Measurements from ENCODE around the gene RBM33.

RBM33 gene

GRCh38 chr7:155644178-155644970 is at the start of gene RBM33:
TSS of gene RBM33 (plus strand) at chr7:155644661. CDS start at chr7:155644877, 216 bp downstream.
- H3K9ac ChIP-seq (ENCODE audit: low read length) = peak within 1 kb of the TSS; percentile 99
- peaks cover 42% of the 10 kb centered on the region for H3K36me3 ChIP-seq (ENCODE audit: control insufficient read depth, insufficient read depth, low read length, severe bottlenecking)
- H3K4me3 ChIP-seq (ENCODE audit: low read length) = peak within 1 kb of the TSS; percentile 98
- peaks cover 24% of the 10 kb centered on the region for H3K9me3 ChIP-seq (ENCODE audit: control insufficient read depth, low read length)
- H3K27me3 ChIP-seq (replicated peaks; ENCODE audit: control insufficient read depth, insufficient read depth, low read length) = no peaks in the 10 kb centered on the region
- DNase-seq (ENCODE audit: low read depth) = peak; percentile 86
- peaks cover 11% of the 10 kb centered on the region for H3K4me1 ChIP-seq (ENCODE audit: control insufficient read depth, insufficient read depth, low read length)

GRCh38 chr7:155594961-155595366 is 49.5 kb upstream of the RBM33 start:
- Histone ChIP-seq H3K36me3 (ENCODE audit: control insufficient read depth, insufficient read depth, low read length, severe bottlenecking) (no peaks in the 10 kb centered on the region), H3K9me3 (ENCODE audit: control insufficient read depth, low read length) (no peaks in the 10 kb centered on the region), H3K9ac (ENCODE audit: low read length) (no peak overlapping the region), H3K4me1 (ENCODE audit: control insufficient read depth, insufficient read depth, low read length) (peaks cover 11% of the 10 kb centered on the region), H3K27me3 (replicated peaks; ENCODE audit: control insufficient read depth, insufficient read depth, low read length) (peaks cover 17% of the 10 kb centered on the region), H3K4me3 (ENCODE audit: low read length) (no peak overlapping the region)
- no peak for DNase-seq (ENCODE audit: low read depth)

GRCh38 chr7:155597753-155598140 is 46.7 kb upstream of the RBM33 start:
- H3K27me3 ChIP-seq (replicated peaks; ENCODE audit: control insufficient read depth, insufficient read depth, low read length) = peaks cover 16% of the 10 kb centered on the region
- H3K9ac ChIP-seq (ENCODE audit: low read length) = no peak overlapping the region
- peaks cover 11% of the 10 kb centered on the region for H3K4me1 ChIP-seq (ENCODE audit: control insufficient read depth, insufficient read depth, low read length)
- DNase-seq (ENCODE audit: low read depth) = no peak
- H3K36me3 ChIP-seq (ENCODE audit: control insufficient read depth, insufficient read depth, low read length, severe bottlenecking) = no peaks in the 10 kb centered on the region
- no peak overlapping the region for H3K4me3 ChIP-seq (ENCODE audit: low read length)
- H3K9me3 ChIP-seq (ENCODE audit: control insufficient read depth, low read length) = no peaks in the 10 kb centered on the region

- no peaks in the 10 kb centered on the region for H3K9me3 ChIP-seq (ENCODE audit: control insufficient read depth, low read length)
- peak; percentile 94 for DNase-seq (ENCODE audit: low read depth)
- H3K27me3 ChIP-seq (replicated peaks; ENCODE audit: control insufficient read depth, insufficient read depth, low read length) = peaks cover 27% of the 10 kb centered on the region
- no peak overlapping the region for H3K4me3 ChIP-seq (ENCODE audit: low read length)
- H3K36me3 ChIP-seq (ENCODE audit: control insufficient read depth, insufficient read depth, low read length, severe bottlenecking) = no peaks in the 10 kb centered on the region
- H3K4me1 ChIP-seq (ENCODE audit: control insufficient read depth, insufficient read depth, low read length) = peaks cover 11% of the 10 kb centered on the region
- H3K9ac ChIP-seq (ENCODE audit: low read length) = no peak overlapping the region
Observed at GRCh38 chr7:155598810-155599210, 45.7 kb upstream of the RBM33 start.

DNA sequence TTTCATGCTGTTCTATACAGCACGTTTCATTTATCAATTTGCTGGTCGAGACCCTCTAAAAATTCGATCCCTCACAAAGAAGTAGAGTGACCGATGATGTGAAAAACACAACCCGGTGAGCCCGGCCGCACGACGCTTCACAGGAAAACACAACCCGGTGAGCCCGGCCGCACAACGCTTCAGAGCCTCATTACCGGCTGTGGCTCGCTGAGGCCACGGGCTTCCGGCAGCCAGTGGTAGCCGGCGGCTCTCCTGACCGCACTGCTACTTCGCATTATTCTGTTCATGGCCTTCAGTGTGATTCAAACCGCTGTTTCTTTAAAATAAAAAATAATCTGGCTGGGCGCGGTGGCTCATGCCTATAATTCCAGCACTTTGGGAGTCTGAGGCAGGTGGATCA is 42.3 kb upstream of the RBM33 start:
- H3K4me3 ChIP-seq (ENCODE audit: low read length) = no peak overlapping the region
- no peak for DNase-seq (ENCODE audit: low read depth)

DNA sequence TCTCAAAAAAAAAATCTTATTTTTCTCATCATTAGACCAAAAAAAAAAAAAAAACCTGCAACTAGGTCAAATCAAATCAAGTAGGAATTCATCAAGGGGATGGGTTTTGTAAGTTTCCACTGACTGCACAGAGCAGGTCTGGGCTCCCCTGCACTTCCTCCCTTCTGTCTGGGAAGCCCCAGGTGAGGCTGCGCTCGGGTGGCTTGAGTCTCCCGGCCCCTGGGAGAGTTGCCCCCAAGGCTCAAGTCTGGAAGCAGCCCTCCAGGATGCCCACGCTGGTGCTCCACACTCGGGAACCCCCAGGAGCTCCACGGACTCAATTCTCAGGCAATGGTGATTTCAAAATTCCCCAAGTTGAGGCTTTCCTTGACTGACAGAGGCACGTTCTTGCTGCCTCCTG is 41.7 kb upstream of the RBM33 start:
- H3K9ac ChIP-seq (ENCODE audit: low read length) = no peak overlapping the region
- no peak overlapping the region for H3K4me3 ChIP-seq (ENCODE audit: low read length)
- H3K27me3 ChIP-seq (replicated peaks; ENCODE audit: control insufficient read depth, insufficient read depth, low read length) = peaks cover 31% of the 10 kb centered on the region
- H3K36me3 ChIP-seq (ENCODE audit: control insufficient read depth, insufficient read depth, low read length, severe bottlenecking) = no peaks in the 10 kb centered on the region
- no peaks in the 10 kb centered on the region for H3K9me3 ChIP-seq (ENCODE audit: control insufficient read depth, low read length)
- peaks cover 5% of the 10 kb centered on the region for H3K4me1 ChIP-seq (ENCODE audit: control insufficient read depth, insufficient read depth, low read length)
- no peak for DNase-seq (ENCODE audit: low read depth)

More for the DNA sequence above, 42.3 kb upstream of the RBM33 start:
- Histone ChIP-seq H3K9ac (ENCODE audit: low read length) (no peak overlapping the region), H3K27me3 (replicated peaks; ENCODE audit: control insufficient read depth, insufficient read depth, low read length) (peaks cover 31% of the 10 kb centered on the region), H3K4me1 (ENCODE audit: control insufficient read depth, insufficient read depth, low read length) (peaks cover 11% of the 10 kb centered on the region), H3K9me3 (ENCODE audit: control insufficient read depth, low read length) (no peaks in the 10 kb centered on the region), H3K36me3 (ENCODE audit: control insufficient read depth, insufficient read depth, low read length, severe bottlenecking) (no peaks in the 10 kb centered on the region)

- H3K27me3 ChIP-seq (replicated peaks; ENCODE audit: control insufficient read depth, insufficient read depth, low read length) = peaks cover 31% of the 10 kb centered on the region
- no peaks in the 10 kb centered on the region for H3K36me3 ChIP-seq (ENCODE audit: control insufficient read depth, insufficient read depth, low read length, severe bottlenecking)
- H3K4me1 ChIP-seq (ENCODE audit: control insufficient read depth, insufficient read depth, low read length) = no peaks in the 10 kb centered on the region
- H3K4me3 ChIP-seq (ENCODE audit: low read length) = no peak overlapping the region
- no peaks in the 10 kb centered on the region for H3K9me3 ChIP-seq (ENCODE audit: control insufficient read depth, low read length)
- DNase-seq (ENCODE audit: low read depth) = no peak
- no peak overlapping the region for H3K9ac ChIP-seq (ENCODE audit: low read length)
Observed at GRCh38 chr7:155603205-155603857, 41.1 kb upstream of the RBM33 start.

DNA sequence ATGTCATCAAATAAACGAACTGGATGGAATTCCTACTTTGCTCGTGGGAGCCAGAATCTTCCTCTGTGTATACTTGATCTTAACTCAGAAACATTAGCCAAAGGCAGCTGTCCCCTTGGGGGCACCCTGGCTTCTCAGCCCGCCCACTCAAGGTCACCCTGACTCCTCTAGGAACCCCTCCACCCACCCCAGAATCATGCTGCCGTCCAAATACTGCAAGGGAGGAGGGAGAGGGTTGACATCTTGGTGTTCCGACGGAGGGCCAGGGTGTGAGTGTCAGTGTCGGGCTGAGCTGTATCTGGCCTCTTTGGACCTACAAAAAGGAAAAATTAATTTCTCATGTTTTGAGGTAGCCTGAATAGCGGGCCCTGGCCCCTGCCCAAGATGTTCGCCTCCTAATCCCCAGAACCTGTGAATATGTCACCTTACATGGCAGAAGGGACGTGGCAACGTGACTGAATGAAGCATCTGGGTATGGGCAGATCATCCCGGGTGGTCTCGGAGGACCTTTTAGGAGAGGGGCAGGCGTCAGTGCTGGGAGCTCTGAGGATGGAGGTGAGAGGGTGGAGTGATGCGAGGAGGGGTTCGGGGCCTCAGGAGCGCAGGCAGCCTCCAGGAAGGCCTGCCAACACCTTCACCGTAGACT is 40.5 kb upstream of the RBM33 start:
- Histone ChIP-seq H3K9ac (ENCODE audit: low read length) (no peak overlapping the region), H3K27me3 (replicated peaks; ENCODE audit: control insufficient read depth, insufficient read depth, low read length) (peaks cover 31% of the 10 kb centered on the region), H3K36me3 (ENCODE audit: control insufficient read depth, insufficient read depth, low read length, severe bottlenecking) (no peaks in the 10 kb centered on the region), H3K4me1 (ENCODE audit: control insufficient read depth, insufficient read depth, low read length) (no peaks in the 10 kb centered on the region), H3K9me3 (ENCODE audit: control insufficient read depth, low read length) (no peaks in the 10 kb centered on the region), H3K4me3 (ENCODE audit: low read length) (no peak overlapping the region)
- no peak for DNase-seq (ENCODE audit: low read depth)

- Histone ChIP-seq H3K4me1 (ENCODE audit: control insufficient read depth, insufficient read depth, low read length) (no peaks in the 10 kb centered on the region), H3K9me3 (ENCODE audit: control insufficient read depth, low read length) (no peaks in the 10 kb centered on the region), H3K36me3 (ENCODE audit: control insufficient read depth, insufficient read depth, low read length, severe bottlenecking) (no peaks in the 10 kb centered on the region), H3K27me3 (replicated peaks; ENCODE audit: control insufficient read depth, insufficient read depth, low read length) (peaks cover 30% of the 10 kb centered on the region), H3K4me3 (ENCODE audit: low read length) (no peak overlapping the region), H3K9ac (ENCODE audit: low read length) (no peak overlapping the region)
- DNase-seq (ENCODE audit: low read depth) = no peak
Observed at GRCh38 chr7:155604504-155604997, 39.9 kb upstream of the RBM33 start.

- no peaks in the 10 kb centered on the region for H3K9me3 ChIP-seq (ENCODE audit: control insufficient read depth, low read length)
- peaks cover 10% of the 10 kb centered on the region for H3K27me3 ChIP-seq (replicated peaks; ENCODE audit: control insufficient read depth, insufficient read depth, low read length)
- H3K9ac ChIP-seq (ENCODE audit: low read length) = no peak overlapping the region
- H3K4me1 ChIP-seq (ENCODE audit: control insufficient read depth, insufficient read depth, low read length) = no peaks in the 10 kb centered on the region
- H3K4me3 ChIP-seq (ENCODE audit: low read length) = no peak overlapping the region
- no peak for DNase-seq (ENCODE audit: low read depth)
- no peaks in the 10 kb centered on the region for H3K36me3 ChIP-seq (ENCODE audit: control insufficient read depth, insufficient read depth, low read length, severe bottlenecking)
Observed at GRCh38 chr7:155609185-155609584, 35.3 kb upstream of the RBM33 start.

DNA sequence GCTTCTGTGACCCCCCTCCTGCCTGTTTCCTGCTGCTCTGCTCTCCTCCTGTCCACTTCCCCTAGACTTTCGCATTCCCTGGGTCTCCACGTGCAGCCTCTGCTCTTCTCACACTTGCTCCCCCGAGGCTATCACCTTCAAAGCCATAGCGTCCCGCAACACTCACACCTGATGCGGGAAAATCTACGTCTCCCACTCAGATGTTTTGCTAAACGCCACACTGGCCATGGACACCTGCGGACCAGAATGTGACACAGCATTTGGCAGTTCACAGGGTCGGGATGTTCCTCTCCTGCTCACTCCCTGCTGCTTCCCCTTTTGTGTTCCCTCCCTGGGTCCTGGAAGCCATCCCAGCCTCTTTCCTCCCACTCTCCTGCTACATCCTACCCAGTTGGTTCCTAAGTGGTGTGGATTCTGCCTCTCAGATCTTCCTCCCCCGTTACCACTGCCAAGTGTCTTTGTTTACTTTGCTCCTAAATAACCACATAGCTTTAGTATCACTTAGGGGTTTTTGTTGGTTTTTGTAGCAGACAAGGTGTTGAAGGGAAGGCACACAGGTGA is 33.7 kb upstream of the RBM33 start:
- H3K9ac ChIP-seq (ENCODE audit: low read length) = no peak overlapping the region
- no peaks in the 10 kb centered on the region for H3K9me3 ChIP-seq (ENCODE audit: control insufficient read depth, low read length)
- no peak for DNase-seq (ENCODE audit: low read depth)
- H3K4me1 ChIP-seq (ENCODE audit: control insufficient read depth, insufficient read depth, low read length) = no peaks in the 10 kb centered on the region
- H3K27me3 ChIP-seq (replicated peaks; ENCODE audit: control insufficient read depth, insufficient read depth, low read length) = peaks cover 9% of the 10 kb centered on the region
- no peak overlapping the region for H3K4me3 ChIP-seq (ENCODE audit: low read length)
- no peaks in the 10 kb centered on the region for H3K36me3 ChIP-seq (ENCODE audit: control insufficient read depth, insufficient read depth, low read length, severe bottlenecking)

Data from adipocyte (in vitro differentiated cells).